Left ventricle myocardium inferior (tissue), 1 donor: ENCODE results near the gene PRKAG1. TPM values are rescaled to one million over a fixed set of nuclear protein-coding genes. Genes with fewer than 3 reads are reported as not detected.
A peak's percentile ranks its signal among the peaks of the same experiment; 100 is the strongest.

Experiments used
- DNase-seq: peaks from one replicate; pipeline ENCODE4 v3.0.0-alpha.2; 2020
- H3K27ac ChIP-seq: fragments of 200-600 bp; replicated peaks from 2 replicates; pipeline ENCODE4 v1.8.0; 2021
- H3K27me3 ChIP-seq: fragments of 200-600 bp; 2 replicates; pipeline ENCODE4 v1.8.0; 2021; ENCODE audit warnings: low read depth
- H3K36me3 ChIP-seq: fragments of 200-600 bp; 2 replicates; pipeline ENCODE4 v1.8.0; 2021
- H3K4me1 ChIP-seq: fragments of 200-600 bp; 2 replicates; pipeline ENCODE4 v1.8.0; 2021
- H3K4me3 ChIP-seq: fragments of 200-600 bp; 2 replicates; pipeline ENCODE4 v1.8.0; 2021; ENCODE audit warnings: mild to moderate bottlenecking, moderate library complexity
- H3K9me3 ChIP-seq: fragments of 200-600 bp; replicated peaks from 2 replicates; pipeline ENCODE4 v1.8.0; 2021
- CTCF ChIP-seq: fragments of 200-600 bp; IDR thresholded peaks from 2 replicates; pipeline ENCODE4 v1.8.0; 2021; ENCODE audit warnings: antibody characterized with exemption, mild to moderate bottlenecking, borderline replicate concordance
- intact Hi-C: fragments of 100-400 bp; cut with micrococcal nuclease; formaldehyde crosslinking; loops from one replicate; pipeline ENCODE4 v1.11.0; 2022
- total RNA-seq: library from RNA; stranded (reverse); fragmentation: NEBNext Ultra II Directional; extraction: Animal tissue kit (Norgen Biotek cat#: 25700); gene quantifications from one replicate; pipeline ENCODE4 v1.2.1, GENCODE V29; 2021
- donor health status: DM: no; HTN: yes; CAD: no; lungs with severe emphysema.

PRKAG1 gene
- total RNA-seq, 1 donor from 2014 or later = 104 TPM

DNA sequence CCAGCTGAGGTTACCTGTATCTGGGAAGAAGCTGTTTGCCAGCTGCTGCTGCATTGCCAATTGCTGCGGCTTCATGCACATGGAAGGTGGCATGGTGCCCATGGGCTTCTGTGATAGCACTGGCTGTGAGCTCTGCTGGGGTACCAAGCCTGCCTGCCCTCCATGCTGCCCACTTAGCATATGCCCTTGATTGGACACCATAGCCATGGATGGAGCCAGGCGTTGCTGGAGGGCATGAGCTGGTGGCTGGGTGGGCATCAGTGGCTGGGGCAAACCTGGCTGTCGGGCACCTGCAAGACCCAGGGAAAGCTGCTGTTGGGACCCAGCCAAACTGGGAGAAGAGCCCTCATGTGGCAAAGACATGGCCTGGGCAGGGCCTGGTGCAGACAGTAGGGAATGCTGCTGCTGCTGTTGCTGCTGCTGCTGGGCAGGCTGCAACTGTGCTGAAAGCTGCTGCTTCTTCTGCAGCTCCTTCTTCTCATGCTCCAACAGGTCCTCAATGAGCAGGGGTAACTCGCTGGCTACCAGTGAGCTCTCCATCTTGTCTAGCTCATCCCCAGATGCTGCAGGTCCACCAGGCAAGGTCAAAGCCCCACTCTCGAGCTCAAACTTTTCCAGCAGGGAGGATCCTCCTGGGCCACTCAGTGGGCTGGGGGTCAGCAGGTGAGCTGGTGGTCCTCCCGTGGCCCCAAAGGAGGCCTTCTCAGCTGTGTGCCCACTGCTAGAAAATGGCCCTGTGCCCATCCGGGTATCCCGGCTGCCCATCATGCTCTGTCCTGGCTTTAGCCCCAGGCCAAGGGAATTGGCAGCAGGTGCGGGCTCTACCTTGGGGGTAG, 18.8 kb upstream of the PRKAG1 start:
- no peak for TF ChIP-seq CTCF
- H3K36me3 ChIP-seq = peaks cover 98% of the 10 kb centered on the region
- no peak overlapping the region for H3K4me3 ChIP-seq
- no peaks in the 10 kb centered on the region for H3K9me3 ChIP-seq
- H3K27me3 ChIP-seq = no peaks in the 10 kb centered on the region
- peak overlapping the region; percentile 6 for H3K27ac ChIP-seq
- H3K4me1 ChIP-seq = peaks cover 30% of the 10 kb centered on the region
- intact Hi-C loops = no loop called here
- no peak for DNase-seq

- Histone ChIP-seq H3K36me3 (peaks cover 97% of the 10 kb centered on the region), H3K27me3 (no peaks in the 10 kb centered on the region), H3K9me3 (no peaks in the 10 kb centered on the region), H3K27ac (no peak overlapping the region), H3K4me1 (peaks cover 34% of the 10 kb centered on the region), H3K4me3 (no peak overlapping the region)
- DNase-seq = no peak
- no peak for TF ChIP-seq CTCF
- intact Hi-C loops = no loop called here
These were observed 17.5 kb upstream of the PRKAG1 start for GRCh38 chr12:49036029-49036428.

DNA sequence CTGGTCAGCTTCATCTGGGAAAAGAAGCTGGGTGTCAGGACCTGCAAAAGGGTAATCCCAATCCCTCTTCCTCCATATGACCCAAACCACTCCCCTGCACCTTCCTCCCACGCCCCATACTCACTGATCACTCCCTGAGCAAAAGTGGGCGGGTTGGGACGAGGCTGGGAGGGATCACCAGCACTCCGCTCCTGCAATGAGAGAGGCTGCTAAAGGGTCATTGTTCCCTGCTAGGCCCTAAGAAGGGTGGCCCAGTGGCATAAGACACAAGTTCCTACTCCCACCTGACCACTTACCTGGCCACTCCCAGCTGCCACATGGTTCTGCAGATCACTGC, 15.7 kb upstream of the PRKAG1 start:
- H3K27ac ChIP-seq = peak overlapping the region; percentile 19
- intact Hi-C loops = no loop called here

DNA sequence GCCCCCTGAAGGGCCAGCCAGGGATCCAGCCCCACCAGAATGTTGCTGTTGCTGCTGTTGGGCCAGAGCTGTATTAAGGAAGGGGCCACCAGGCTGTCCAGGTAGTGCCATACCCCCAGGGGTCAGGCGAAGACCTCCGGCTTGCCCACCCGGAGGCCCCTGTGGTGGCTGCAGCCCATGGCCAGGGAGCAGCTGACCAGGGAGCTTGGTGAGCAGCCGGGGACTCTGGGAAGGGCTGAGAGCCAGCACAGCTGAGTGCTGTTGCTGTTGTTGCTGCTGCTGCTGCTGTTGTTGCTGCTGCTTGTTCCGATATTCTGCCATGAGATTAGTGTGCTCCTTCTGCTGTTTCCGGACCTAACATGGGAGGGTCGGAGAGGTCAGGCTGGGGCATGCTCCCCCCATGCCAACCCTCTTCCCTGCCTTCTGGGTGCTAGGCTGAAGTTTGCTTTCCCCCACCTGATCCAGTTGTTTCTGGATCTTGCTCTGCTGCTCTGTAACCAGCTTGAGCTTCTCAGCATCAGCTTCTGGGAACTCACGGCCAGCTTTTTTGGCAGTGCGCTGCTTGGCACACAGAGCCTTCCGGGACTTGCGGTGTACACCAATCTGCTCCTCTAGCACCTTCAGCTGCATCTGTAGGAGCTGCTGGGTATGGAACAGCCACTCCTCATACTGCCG, 15.2 kb upstream of the PRKAG1 start:
- peak overlapping the region; percentile 15 for H3K27ac ChIP-seq
- H3K4me1 ChIP-seq = peaks cover 34% of the 10 kb centered on the region
- no peaks in the 10 kb centered on the region for H3K27me3 ChIP-seq
- no peaks in the 10 kb centered on the region for H3K9me3 ChIP-seq
- peaks cover 94% of the 10 kb centered on the region for H3K36me3 ChIP-seq
- no peak overlapping the region for H3K4me3 ChIP-seq
- DNase-seq = no peak
- intact Hi-C loops = no loop called here
- no peak for TF ChIP-seq CTCF

More for the DNA sequence above, 15.7 kb upstream of the PRKAG1 start:
- peaks cover 34% of the 10 kb centered on the region for H3K4me1 ChIP-seq
- DNase-seq = no peak
- no peak for TF ChIP-seq CTCF
- H3K27me3 ChIP-seq = no peaks in the 10 kb centered on the region
- no peaks in the 10 kb centered on the region for H3K9me3 ChIP-seq
- H3K36me3 ChIP-seq = peaks cover 94% of the 10 kb centered on the region
- no peak overlapping the region for H3K4me3 ChIP-seq

DNA sequence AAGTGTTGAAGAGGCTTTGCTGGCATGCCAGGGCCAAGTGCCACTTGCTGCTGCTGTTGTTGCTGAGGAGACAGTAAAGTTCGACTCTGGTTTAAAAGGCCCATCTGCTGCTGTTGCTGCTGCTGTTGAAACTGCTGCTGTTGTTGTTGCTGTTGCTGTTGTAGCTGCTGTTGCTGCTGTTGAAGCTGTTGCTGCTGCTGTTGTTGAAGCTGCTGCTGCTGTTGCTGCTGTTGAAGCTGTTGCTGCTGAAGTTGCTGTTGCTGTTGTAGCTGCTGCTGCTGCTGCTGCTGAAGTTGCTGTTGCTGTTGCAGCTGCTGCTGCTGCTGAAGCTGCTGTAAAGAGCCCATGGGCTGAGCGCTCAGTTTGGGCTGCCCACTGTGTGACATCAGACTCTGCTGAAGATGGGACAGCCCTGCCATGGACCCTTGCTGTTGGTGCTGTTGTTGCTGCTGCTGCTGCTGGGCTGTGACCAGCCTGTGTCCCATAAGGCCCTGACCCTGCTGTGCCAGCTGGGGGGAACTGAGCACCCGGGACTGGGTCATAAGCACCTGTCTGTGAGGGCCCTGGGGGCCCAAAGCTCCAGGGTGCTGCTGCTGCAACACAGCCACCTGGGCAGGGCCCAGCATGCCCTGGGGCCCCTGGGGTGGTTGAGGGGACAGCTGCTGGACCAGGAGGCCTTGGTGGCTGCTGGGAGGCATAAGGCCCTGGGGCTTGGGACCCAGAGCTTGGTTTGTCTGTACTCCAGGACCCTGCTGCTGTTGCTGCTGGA, 14.3 kb upstream of the PRKAG1 start:
- peaks cover 33% of the 10 kb centered on the region for H3K4me1 ChIP-seq

More for the DNA sequence above, 14.3 kb upstream of the PRKAG1 start:
- intact Hi-C loops = no loop called here
- Histone ChIP-seq H3K4me3 (no peak overlapping the region), H3K36me3 (peaks cover 94% of the 10 kb centered on the region), H3K27ac (no peak overlapping the region), H3K9me3 (no peaks in the 10 kb centered on the region), H3K27me3 (no peaks in the 10 kb centered on the region)
- DNase-seq = no peak
- no peak for TF ChIP-seq CTCF
